T-helper 22 cell (primary cell): ENCODE data around the gene KCNJ4.

Experiments
- DNase-seq: peaks from one replicate; pipeline ENCODE4 v3.0.0-alpha.2; 2020; ENCODE audit warnings: low read depth

KCNJ4 gene

GRCh38 chr22:38455076-38455529 lies at the start of gene KCNJ4:
Gene KCNJ4, minus strand, starts transcription at chr22:38455199. Its CDS starts 27,067 bp downstream, at chr22:38428132.
- no peak for DNase-seq

GRCh38 chr22:38503021-38503420 lies 48.0 kb upstream of the KCNJ4 start:
- DNase-seq: no peak

GRCh38 chr22:38501797-38502672 lies 47.0 kb upstream of the KCNJ4 start:
- DNase-seq: no peak

- no peak for DNase-seq
Measured at GRCh38 chr22:38497869-38498268, 42.9 kb upstream of the KCNJ4 start.

GRCh38 chr22:38494939-38495338 lies 39.9 kb upstream of the KCNJ4 start:
- no peak for DNase-seq

GRCh38 chr22:38494498-38494897 lies 39.5 kb upstream of the KCNJ4 start:
- no peak for DNase-seq

- no peak for DNase-seq
Measured at GRCh38 chr22:38491707-38492348, 36.8 kb upstream of the KCNJ4 start.

- DNase-seq: no peak
Measured at GRCh38 chr22:38490915-38491314, 35.9 kb upstream of the KCNJ4 start.

- DNase-seq: no peak
Measured at GRCh38 chr22:38490475-38490874, 35.5 kb upstream of the KCNJ4 start.

- DNase-seq: no peak
Measured at GRCh38 chr22:38489561-38490145, 34.7 kb upstream of the KCNJ4 start.

- DNase-seq: no peak
Measured at GRCh38 chr22:38489142-38489541, 34.1 kb upstream of the KCNJ4 start.

- no peak for DNase-seq
Measured at GRCh38 chr22:38487946-38488345, 32.9 kb upstream of the KCNJ4 start.

GRCh38 chr22:38485783-38486182 lies 30.8 kb upstream of the KCNJ4 start:
- DNase-seq: no peak

GRCh38 chr22:38484244-38484643 lies 29.2 kb upstream of the KCNJ4 start:
- DNase-seq: no peak

- no peak for DNase-seq
Measured at GRCh38 chr22:38482662-38483308, 27.8 kb upstream of the KCNJ4 start.

GRCh38 chr22:38481871-38482332 lies 26.9 kb upstream of the KCNJ4 start:
- no peak for DNase-seq

- no peak for DNase-seq
Measured at GRCh38 chr22:38481162-38481870, 26.3 kb upstream of the KCNJ4 start.

GRCh38 chr22:38479096-38479837 lies 24.3 kb upstream of the KCNJ4 start:
- DNase-seq: no peak

GRCh38 chr22:38477585-38477984 lies 22.6 kb upstream of the KCNJ4 start:
- DNase-seq: no peak

- no peak for DNase-seq
Measured at GRCh38 chr22:38474003-38474607, 19.1 kb upstream of the KCNJ4 start.

GRCh38 chr22:38471237-38471636 lies 16.2 kb upstream of the KCNJ4 start:
- DNase-seq: no peak
